GM18508 (cell line): Measurements from ENCODE around the gene MRM2.

Source experiments
- ATAC-seq: cut with Tn5 transposase; IDR thresholded peaks from one replicate; pipeline ENCODE4 v1.9.1; 2021; ENCODE audit warnings: moderate number of reproducible peaks; ENCODE audit not compliant: insufficient read depth, unreplicated experiment

MRM2 gene

GRCh38 chr7:2193575-2194305 is 48.3 kb downstream of the MRM2 start:
- no peak for ATAC-seq

GRCh38 chr7:2192831-2193534 is 49.0 kb downstream of the MRM2 start:
- ATAC-seq, result no peak

DNA sequence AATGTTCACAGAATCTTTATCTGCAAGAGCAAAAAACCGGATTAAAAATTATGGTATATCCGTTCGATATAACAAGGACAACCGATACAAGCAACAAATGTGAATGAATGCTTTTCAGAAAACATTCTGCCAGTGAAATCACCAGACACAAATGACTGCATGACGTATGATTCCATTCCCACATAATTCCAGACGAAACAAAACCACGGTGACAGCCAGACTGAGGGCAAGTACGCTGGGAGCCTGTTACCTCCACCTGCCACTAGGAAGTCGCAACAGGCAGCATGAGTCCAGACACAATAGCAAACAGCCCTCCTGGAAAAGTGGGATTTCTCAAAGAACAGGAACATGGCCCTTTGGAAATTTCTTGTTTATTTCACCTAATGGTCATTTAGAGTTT is 51.0 kb downstream of the MRM2 start:
- ATAC-seq, result no peak

DNA sequence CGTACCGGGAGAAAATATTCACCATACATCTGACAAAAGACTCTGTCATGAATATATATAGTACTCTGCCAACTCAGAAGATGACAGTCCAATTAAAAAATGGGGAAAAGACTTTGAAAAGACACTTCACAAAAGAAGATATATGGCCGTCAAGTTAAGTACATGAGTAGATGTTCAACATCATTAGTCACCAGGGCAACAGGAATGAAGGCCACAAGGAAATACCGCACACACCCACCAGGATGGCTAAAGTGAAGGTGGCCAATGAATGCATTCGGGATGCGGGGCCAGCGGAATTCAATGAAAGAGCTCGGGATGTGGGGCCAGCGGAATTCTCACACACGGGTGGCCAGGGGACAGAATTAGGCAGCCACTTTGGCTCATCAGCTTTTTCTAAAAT is 51.5 kb downstream of the MRM2 start:
- no peak for ATAC-seq

DNA sequence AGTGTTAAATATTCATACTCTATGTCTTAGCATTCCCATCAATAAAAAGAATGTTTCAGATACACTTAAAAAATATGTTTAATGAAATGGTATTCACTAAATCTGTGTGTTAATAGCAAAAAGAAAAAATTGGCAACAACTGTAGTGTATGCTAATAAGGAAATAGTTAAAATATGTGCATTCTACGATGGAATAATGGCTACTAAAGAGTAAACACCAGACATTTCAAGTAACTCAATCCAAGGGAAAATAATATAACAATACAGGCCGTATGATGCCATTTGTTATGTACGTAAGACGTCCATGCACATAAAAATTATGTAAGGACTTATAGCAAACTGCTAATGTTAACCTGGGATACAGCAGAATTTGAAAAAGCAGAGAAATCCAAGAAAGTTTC is 55.8 kb downstream of the MRM2 start:
- no peak for ATAC-seq

GRCh38 chr7:2185715-2186114 is 56.3 kb downstream of the MRM2 start:
- no peak for ATAC-seq
